CD4-positive, alpha-beta T cell treated with Interleukin-17A for 1 hour (primary cell): ENCODE data around the gene THSD8.
"Not testable (repeated sequence)": the region's sequence is repeated elsewhere in the genome, so short reads cannot be mapped to it uniquely, and the experiment has no call there.

Experiments used
- DNase-seq: peaks from one replicate; pipeline ENCODE4 v3.0.0-alpha.2; 2020

THSD8 gene

GRCh38 chr19:12792051-12792852, 9.6 kb upstream of the THSD8 start:
- DNase-seq = peak; percentile 74

DNA sequence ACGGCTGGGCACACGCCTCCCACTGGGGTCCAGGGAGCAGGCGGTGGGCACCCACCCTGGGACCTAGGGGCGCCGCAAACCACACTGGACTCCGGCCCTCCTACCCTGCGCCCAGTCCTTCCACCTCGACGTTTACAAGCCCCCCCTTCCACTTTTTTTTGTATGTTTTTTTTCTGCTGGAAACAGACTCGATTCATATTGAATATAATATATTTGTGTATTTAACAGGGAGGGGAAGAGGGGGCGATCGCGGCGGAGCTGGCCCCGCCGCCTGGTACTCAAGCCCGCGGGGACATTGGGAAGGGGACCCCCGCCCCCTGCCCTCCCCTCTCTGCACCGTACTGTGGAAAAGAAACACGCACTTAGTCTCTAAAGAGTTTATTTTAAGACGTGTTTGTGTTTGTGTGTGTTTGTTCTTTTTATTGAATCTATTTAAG, 9.0 kb upstream of the THSD8 start:
- no peak for DNase-seq

GRCh38 chr19:12793290-12794195, 8.3 kb upstream of the THSD8 start:
- peak; percentile 96 for DNase-seq

GRCh38 chr19:12794196-12794941, 7.5 kb upstream of the THSD8 start:
- peak; percentile 64 for DNase-seq

- no peak for DNase-seq
These were observed 6.9 kb upstream of the THSD8 start for GRCh38 chr19:12794971-12795381.

- peak; percentile 85 for DNase-seq
These were observed 5.5 kb upstream of the THSD8 start for GRCh38 chr19:12796146-12797071.

DNA sequence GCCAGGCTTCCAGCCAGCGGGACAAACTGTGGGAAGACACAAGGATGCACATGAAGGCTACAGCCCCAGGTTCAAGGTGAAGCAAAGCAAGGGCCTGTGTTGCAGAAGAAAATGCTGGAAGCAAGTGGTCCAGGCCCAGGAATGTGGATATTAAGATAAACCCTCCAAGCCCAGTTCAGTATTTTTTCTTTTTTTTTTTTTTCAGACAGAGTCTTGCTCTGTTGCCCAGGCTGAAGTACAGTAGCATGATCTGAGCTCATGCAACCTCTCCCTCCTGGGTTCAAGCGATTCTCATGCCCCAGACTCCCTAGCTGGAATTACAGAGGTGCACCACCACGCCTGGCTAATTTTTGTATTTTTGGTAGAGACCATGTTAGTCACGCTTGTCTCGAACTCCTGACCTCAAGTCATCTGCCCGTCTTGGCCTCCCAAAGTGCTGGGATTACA, 4.7 kb upstream of the THSD8 start:
- peak; percentile 7 for DNase-seq

GRCh38 chr19:12797607-12798006, 4.3 kb upstream of the THSD8 start:
- not testable (repeated sequence) for DNase-seq

DNA sequence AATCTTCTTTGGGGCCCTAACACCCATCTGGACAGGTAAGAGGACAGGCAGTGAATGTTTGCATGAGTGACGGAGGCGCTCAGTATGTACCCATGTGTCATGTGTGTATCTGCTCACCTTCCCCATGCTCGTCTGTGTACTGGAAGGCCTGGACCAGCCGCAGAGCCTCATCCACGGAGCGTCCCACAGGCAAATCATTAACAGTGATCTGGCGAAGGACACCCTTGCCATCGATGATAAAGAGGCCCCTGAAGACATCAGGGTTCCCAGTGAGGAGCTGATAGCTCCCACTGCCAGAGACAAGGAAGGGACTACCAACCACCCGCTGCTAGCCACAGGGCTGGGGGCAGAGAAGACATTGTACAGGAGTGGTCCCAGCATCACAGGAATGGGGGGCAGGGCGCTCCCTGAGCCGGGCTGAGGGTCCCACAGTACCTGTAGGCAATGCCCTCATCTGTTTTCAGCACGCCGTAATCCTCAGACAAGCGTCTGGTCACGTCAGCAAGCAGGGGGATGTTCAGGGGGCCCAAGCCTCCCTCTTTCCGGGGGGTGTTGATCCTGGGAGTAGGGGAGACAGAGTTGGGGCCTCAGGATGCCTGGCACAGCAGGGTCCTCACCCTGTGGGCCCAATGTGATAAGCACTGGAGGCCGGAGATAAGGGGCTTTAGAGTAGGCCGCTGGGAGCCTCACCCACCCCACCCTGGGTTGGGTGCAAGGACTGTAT, 2.0 kb upstream of the THSD8 start:
- no peak for DNase-seq

DNA sequence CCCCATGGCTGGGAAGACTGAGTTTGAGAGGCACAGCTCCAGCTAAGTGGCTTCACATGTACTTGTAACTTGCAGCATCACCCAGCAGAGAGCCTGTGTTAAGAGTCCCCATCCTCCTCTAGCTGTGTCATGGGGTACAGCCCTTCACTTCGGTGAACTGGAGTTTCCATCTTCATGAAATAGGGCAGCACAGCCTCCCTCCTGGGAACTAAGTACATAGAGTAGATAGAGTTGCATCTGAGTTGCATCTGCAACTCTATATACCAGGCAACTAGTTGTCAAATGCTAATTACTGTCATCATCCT, 1.5 kb upstream of the THSD8 start:
- no peak for DNase-seq

- DNase-seq = peak; percentile 13
These were observed 875 bp upstream of the THSD8 start for GRCh38 chr19:12800923-12801465.

GRCh38 chr19:12802267-12803106, 618 bp downstream of the THSD8 start:
- no peak for DNase-seq

DNA sequence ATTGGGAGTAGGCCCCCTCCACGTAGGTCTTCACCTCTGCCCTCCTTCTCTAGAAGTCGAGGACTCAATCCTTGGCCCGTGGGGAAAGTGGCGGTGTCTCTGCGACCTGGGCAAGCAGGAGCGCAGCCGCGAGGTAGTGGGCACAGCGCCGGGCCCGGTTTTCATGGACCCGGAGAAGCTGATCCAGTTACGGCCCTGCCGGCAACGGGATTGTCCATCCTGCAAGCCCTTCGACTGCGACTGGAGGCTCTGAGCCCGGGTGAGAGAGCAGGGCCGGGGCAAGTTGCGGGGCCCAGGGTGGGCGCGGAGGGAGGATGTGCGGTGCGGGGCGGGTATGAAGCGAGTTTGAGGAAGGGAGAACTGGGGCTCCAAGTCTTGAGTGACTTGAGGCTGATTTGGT, 2.2 kb downstream of the THSD8 start:
- DNase-seq = no peak

DNA sequence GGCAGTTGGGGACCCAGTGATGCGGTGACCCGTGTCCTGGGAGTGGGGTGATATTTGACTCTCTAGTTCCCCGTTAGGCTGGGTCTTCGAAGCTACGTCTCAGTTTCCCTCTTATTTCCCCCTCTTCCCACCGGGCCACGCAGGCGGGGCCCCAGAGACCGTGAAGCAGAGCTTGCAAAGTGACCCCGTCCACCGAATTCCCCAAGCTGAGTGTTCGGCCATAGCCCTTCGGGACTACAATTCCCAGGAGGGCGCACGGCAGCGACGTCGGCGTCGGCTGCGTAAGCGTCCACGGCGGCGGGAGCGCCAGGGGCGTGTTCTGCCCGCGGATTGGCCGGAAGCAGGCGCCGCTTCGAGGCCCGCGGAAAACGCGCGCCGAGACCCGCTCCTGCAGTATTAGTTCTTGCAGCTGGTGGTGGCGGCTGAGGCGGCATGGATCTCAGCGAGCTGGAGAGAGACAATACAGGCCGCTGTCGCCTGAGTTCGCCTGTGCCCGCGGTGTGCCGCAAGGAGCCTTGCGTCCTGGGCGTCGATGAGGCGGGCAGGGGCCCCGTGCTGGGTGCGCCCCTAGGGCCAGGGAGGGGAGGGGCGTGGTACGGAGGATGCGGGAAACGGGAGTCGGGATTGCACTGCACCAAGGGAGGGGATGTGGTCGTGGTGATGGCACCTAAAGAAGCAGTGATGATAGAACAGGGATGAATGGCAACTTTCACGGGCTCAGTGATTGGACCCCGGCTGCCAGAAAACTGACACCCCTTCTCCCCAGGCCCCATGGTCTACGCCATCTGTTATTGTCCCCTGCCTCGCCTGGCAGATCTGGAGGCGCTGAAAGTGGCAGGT, 4.6 kb downstream of the THSD8 start, which contains the start of gene RNASEH2A:
Gene RNASEH2A, plus strand, starts transcription at position 343 of the 840 bp plus-strand sequence. Its CDS starts 90 bp downstream, at position 433.
- peak; percentile 88 for DNase-seq

DNA sequence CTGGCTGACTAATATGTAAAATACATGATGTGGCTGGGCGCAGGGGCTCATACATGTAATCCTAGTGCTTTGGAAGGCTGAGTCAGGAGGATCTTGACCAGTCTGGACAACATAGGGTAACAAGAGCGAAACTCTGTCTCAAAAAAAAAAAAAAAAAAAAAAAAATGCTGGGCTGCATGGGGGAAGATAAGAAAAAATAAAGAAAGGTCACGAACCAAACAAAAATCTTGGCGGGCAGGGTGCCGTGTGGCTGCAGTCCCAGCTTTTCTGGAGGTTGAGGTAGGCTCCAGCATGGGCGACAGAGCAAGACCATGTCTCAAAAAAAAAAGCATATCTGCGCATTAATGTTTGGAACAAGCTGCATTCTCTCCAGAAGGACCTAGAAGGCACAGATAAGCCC, 13.2 kb downstream of the THSD8 start:
- no peak for DNase-seq

- DNase-seq = not testable (repeated sequence)
These were observed 15.3 kb downstream of the THSD8 start for GRCh38 chr19:12817188-12817587.

- not testable (repeated sequence) for DNase-seq
These were observed 15.9 kb downstream of the THSD8 start for GRCh38 chr19:12817810-12818209.

- no peak for DNase-seq
These were observed 19.9 kb downstream of the THSD8 start for GRCh38 chr19:12821761-12822160.
